Neural cell (in vitro differentiated cells): ENCODE results near the gene SLC38A5.

Experiments used
- CTCF ChIP-seq: fragments of 450-650 bp; IDR thresholded peaks from 2 replicates; pipeline ENCODE4 v1.5.1; 2014; ENCODE audit warnings: antibody characterized with exemption, mild to moderate bottlenecking, moderate library complexity; ENCODE audit not compliant: poor library complexity, severe bottlenecking
- EP300 ChIP-seq: fragments of 450-650 bp; conservative IDR thresholded peaks from 2 replicates; pipeline ENCODE4 v1.6.1; 2014; ENCODE audit warnings: antibody characterized with exemption, mild to moderate bottlenecking, moderate library complexity; ENCODE audit not compliant: poor library complexity, severe bottlenecking
- EZH2 ChIP-seq: fragments of 200-600, 300-800 bp; shearing (Covaris generic), sonication (generic); IDR thresholded peaks from 2 replicates; pipeline ENCODE4 v1.6.1; 2014; ENCODE audit warnings: antibody characterized with exemption, low read length, borderline replicate concordance, mild to moderate bottlenecking; ENCODE audit not compliant: insufficient read depth, poor library complexity, severe bottlenecking
- MXI1 ChIP-seq: fragments of 450-650 bp; conservative IDR thresholded peaks from 2 replicates; pipeline ENCODE4 v1.6.1; 2014; ENCODE audit warnings: antibody characterized with exemption, mild to moderate bottlenecking; ENCODE audit not compliant: poor library complexity, severe bottlenecking
- POLR2AphosphoS5 ChIP-seq: IDR thresholded peaks from 2 replicates; pipeline ENCODE4 v1.6.1; 2012
- RAD21 ChIP-seq: fragments of 450-650 bp; conservative IDR thresholded peaks from 2 replicates; pipeline ENCODE4 v1.6.1; 2014; ENCODE audit warnings: antibody characterized with exemption, mild to moderate bottlenecking, moderate library complexity
- REST ChIP-seq: IDR thresholded peaks from 2 replicates; pipeline ENCODE4 v1.6.1; 2012; ENCODE audit warnings: borderline replicate concordance
- SMC3 ChIP-seq: fragments of 450-650 bp; conservative IDR thresholded peaks from 2 replicates; pipeline ENCODE4 v1.6.1; 2014; ENCODE audit warnings: antibody characterized with exemption, mild to moderate bottlenecking, moderate library complexity; ENCODE audit not compliant: poor library complexity
- TAF1 ChIP-seq: IDR thresholded peaks from 2 replicates; pipeline ENCODE4 v1.6.1; 2012; ENCODE audit warnings: low read depth

GRCh38 chrX:48516987-48517386 lies 46.9 kb upstream of the SLC38A5 start:
- TF ChIP-seq RAD21 (no peak), MXI1 (no peak), CTCF (no peak), POLR2AphosphoS5 (no peak), REST (no peak), EP300 (no peak), TAF1 (no peak), EZH2 (no peak), SMC3 (no peak)
